Activated CD4-positive, alpha-beta memory T cell treated with anti-CD3 and anti-CD28 coated beads, Interleukin-2, amount 10 ng/mL, durations not matched to agents 7 days and 5 days (primary cell): ENCODE data around the gene CHD9. TPM values are rescaled to one million over a fixed set of nuclear protein-coding genes. Genes with fewer than 3 reads are reported as not detected.

Source experiments
- CTCF ChIA-PET: fragments of 350-600 bp; sonication (Branson Sonifier 250); formaldehyde crosslinking; loops from one replicate; lab custom pipeline; 2021; ENCODE audit warnings: antibody characterized with exemption, inconsistent platforms; lab: Charles Lee
- POLR2A ChIA-PET: fragments of 350-600 bp; sonication (Branson Sonifier 250); formaldehyde crosslinking; loops from one replicate; lab custom pipeline; 2021; ENCODE audit warnings: antibody characterized with exemption; lab: Charles Lee
- DNase-seq: peaks from one replicate; pipeline ENCODE4 v3.0.0-alpha.2; 2020
- H3K27ac Mint-ChIP-seq: one replicate; pipeline ENCODE4 v1.8.0; 2021; ENCODE audit warnings: mild to moderate bottlenecking, mixed read lengths
- H3K27me3 Mint-ChIP-seq: one replicate; pipeline ENCODE4 v1.8.0; 2021; ENCODE audit warnings: mixed read lengths
- H3K36me3 Mint-ChIP-seq: one replicate; pipeline ENCODE4 v1.8.0; 2021; ENCODE audit warnings: low read depth, mixed read lengths
- H3K4me1 Mint-ChIP-seq: one replicate; pipeline ENCODE4 v1.8.0; 2021; ENCODE audit warnings: mixed read lengths
- H3K4me3 Mint-ChIP-seq: one replicate; pipeline ENCODE4 v1.8.0; 2021; ENCODE audit warnings: mild to moderate bottlenecking, mixed read lengths
- H3K9me3 Mint-ChIP-seq: one replicate; pipeline ENCODE4 v1.8.0; 2021; ENCODE audit warnings: mixed read lengths
- total RNA-seq, 2 experiments: library from RNA; stranded (reverse); gene quantifications; one replicate each; pipeline ENCODE4 v1.2.3, GENCODE V29; 2021

Gene CHD9
- total RNA-seq, 2 experiments from 2014 or later = 21.6 to 23.8 TPM

DNA sequence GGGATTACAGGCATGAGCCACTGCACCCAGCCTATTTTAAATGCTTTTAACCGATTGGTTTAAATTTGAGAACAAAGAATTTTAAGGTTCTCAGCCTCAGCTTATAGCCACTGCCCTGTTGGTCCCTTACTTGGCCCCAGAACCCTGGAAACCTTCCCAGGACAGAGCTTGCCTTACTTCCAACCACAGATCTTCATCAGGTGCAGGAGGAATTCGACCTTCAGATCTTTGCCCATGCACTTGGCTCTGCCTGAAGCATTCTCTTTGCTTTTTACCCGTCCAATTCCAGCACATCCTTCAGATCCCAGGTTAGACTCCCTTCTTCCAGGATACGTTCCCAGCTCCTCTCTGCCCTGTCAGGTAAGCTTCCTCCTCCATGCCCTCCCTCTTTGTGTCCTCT lies 27.7 kb downstream of the CHD9 start:
- DNase-seq = no peak
- Mint-ChIP-seq H3K27ac (no peak overlapping the region), H3K9me3 (no peaks in the 10 kb centered on the region), H3K4me3 (no peak overlapping the region), H3K36me3 (no peaks in the 10 kb centered on the region), H3K4me1 (peaks cover 3% of the 10 kb centered on the region), H3K27me3 (no peaks in the 10 kb centered on the region)
- ChIA-PET CTCF (no interaction called here), POLR2A (no interaction called here)

DNA sequence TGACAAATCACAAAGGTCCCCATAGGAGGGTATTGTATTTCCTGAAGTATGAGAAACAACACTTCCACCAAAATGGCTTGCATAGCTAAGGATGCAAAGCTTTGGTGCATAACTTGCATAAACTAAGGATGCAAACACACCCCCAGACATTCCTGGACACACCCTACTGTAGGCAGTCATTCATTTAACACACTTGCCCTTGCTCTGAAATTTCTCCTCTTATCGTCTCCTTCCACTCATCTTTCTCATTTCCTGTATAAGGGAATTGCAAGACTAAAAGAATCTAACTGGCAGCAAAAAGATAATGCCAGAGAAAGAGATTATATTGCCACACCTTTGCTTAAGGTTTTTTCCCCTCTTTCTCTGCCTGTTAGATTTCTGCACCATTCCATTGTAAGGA lies 28.3 kb downstream of the CHD9 start:
- Mint-ChIP-seq H3K27ac (no peak overlapping the region), H3K36me3 (no peaks in the 10 kb centered on the region), H3K27me3 (no peaks in the 10 kb centered on the region), H3K4me1 (peaks cover 2% of the 10 kb centered on the region), H3K4me3 (no peak overlapping the region), H3K9me3 (no peaks in the 10 kb centered on the region)
- ChIA-PET CTCF (no interaction called here), POLR2A (no interaction called here)
- no peak for DNase-seq

DNA sequence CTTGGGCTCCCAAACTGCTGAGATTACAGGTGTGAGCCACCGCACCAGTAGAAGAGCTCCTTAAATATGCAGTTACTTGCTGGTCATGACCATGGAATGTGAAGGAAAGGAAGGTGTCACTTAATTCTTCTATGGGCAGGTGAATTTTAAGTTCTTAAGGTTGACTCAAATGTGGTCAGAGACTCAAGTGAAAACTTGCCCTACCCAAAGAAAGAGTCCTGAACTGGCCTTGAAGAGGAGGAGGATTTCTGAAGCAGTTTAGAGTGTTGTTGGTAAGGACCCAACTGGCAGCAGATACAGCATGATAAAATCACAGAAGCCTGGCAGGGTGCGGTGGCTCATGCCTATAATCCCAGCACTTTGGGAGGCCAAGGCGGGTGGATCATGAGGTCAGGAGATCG lies 29.4 kb downstream of the CHD9 start:
- Mint-ChIP-seq H3K36me3 (no peaks in the 10 kb centered on the region), H3K4me1 (no peaks in the 10 kb centered on the region), H3K27me3 (no peaks in the 10 kb centered on the region), H3K4me3 (no peak overlapping the region), H3K27ac (no peak overlapping the region), H3K9me3 (no peaks in the 10 kb centered on the region)
- ChIA-PET POLR2A (no interaction called here), CTCF (no interaction called here)
- no peak for DNase-seq

DNA sequence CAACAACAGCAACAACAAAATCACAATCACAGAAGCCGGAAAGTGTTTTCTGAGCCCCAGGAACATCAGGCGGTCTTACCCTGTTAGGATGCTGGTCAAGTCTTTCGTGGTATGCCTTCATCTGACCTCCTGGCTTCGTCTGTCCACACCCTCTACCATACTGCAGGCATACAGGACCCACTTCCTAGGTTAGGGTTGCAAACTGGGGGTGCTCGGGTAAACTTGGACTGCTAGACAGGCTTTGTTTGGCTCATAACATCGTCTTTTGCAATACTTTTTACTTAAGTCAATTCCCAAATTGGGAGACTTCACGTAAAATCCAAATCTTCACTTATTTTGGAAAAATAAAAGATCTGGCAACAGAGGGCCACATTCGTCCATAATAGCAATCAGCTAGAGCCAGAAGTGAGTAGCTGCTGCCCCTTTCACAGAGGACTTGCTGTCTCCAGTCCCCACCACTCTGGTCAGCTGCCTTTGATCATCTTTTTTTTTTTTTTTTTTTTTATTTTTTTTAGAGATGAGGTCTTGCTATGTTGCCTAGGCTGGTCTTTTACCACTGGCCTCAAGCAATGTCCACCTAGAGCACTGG lies 30.0 kb downstream of the CHD9 start:
- no peaks in the 10 kb centered on the region for H3K9me3 Mint-ChIP-seq
- H3K4me1 Mint-ChIP-seq = no peaks in the 10 kb centered on the region
- ChIA-PET POLR2A (interaction anchor here (0.6 kb wide), 1 partner anchor 213 kb away, joined by 3 read pairs; no protein-coding TSS in a partner anchor), CTCF (no interaction called here)
- no peak overlapping the region for H3K27ac Mint-ChIP-seq
- no peak for DNase-seq
- no peak overlapping the region for H3K4me3 Mint-ChIP-seq
- H3K27me3 Mint-ChIP-seq = no peaks in the 10 kb centered on the region
- H3K36me3 Mint-ChIP-seq = no peaks in the 10 kb centered on the region

DNA sequence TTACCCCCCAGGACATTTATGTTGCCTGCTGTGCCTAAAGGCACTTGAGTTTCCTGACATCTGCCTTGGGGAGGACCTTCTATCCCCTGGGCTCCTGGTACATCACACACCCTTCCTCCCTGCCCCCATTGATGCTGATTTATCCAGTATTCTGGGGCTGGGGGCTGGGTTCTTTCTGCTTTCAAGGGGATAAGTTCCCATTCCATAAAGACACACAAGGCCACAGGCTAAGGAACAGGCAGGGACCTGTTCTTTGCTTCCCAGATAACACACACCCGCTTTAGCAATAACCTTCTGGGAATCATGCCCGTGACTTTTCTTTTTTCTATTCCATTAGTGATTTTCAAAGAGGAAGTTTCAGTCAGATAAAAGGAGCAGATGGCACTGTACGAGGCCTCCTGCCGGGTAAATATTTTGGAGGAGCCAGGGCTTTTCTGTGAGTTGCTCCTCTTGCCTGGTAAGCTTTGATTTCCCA lies 30.6 kb downstream of the CHD9 start:
- DNase-seq = no peak
- Mint-ChIP-seq H3K4me3 (no peak overlapping the region), H3K4me1 (peaks cover 4% of the 10 kb centered on the region), H3K9me3 (no peaks in the 10 kb centered on the region), H3K36me3 (no peaks in the 10 kb centered on the region), H3K27me3 (no peaks in the 10 kb centered on the region), H3K27ac (no peak overlapping the region)
- POLR2A ChIA-PET = no interaction called here
- CTCF ChIA-PET = interaction anchor here (1.0 to 1.2 kb wide), 2 partner anchors 18 to 42 kb away, joined by 3 to 5 read pairs; no protein-coding TSS in a partner anchor

DNA sequence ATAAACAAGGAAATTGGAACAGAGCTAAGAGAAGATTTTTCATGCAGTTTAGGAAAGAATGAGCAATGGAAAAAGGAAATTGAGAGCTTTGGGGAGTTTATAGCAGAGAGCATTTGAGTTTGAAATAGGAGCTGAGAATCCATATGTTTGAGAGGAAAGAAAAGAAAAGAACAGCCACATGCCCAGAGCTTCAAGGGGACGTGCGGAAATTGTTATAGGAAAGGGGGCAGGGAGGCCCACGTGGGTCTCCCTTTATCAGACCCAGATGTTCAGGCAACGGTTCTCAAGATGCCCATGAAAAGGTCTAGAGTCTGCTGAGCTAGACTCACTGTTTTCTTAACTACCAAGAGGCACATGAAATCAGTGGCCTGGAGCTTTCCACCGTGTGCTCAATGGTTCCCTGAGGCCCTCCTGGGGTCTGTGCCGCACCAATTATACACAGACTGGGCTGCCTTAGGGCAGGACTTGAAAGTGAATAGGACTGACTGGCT lies 31.2 kb downstream of the CHD9 start:
- DNase-seq = no peak
- no peaks in the 10 kb centered on the region for H3K27me3 Mint-ChIP-seq

DNA sequence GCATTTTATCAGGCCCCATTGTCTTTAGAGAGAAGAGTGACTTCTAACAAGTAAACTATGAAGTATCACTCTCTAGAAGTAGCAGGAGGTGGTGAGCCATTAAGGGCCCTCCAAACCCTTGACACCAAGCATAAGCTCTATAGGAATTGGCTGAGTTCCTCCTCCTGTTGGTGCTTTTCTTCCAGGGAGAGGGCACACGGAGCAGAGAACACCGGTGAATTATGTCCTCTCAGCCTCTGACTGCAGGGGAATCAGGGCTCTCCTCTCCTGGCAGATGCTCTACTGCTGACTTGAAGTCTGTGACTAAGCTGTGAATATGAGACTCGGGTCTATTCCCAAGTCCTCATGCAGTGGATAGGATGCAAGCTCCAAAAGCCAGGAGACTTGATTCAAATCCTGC lies 32.3 kb downstream of the CHD9 start:
- CTCF ChIA-PET = no interaction called here
- H3K27me3 Mint-ChIP-seq = no peaks in the 10 kb centered on the region
- POLR2A ChIA-PET = no interaction called here
- no peaks in the 10 kb centered on the region for H3K9me3 Mint-ChIP-seq
- no peak overlapping the region for H3K27ac Mint-ChIP-seq
- no peak overlapping the region for H3K4me3 Mint-ChIP-seq
- DNase-seq = no peak
- H3K4me1 Mint-ChIP-seq = peaks cover 20% of the 10 kb centered on the region
- H3K36me3 Mint-ChIP-seq = no peaks in the 10 kb centered on the region

More for the DNA sequence above, 31.2 kb downstream of the CHD9 start:
- CTCF ChIA-PET = interaction anchor here (1.0 to 1.2 kb wide), 2 partner anchors 17 to 41 kb away, joined by 3 to 5 read pairs; no protein-coding TSS in a partner anchor
- H3K36me3 Mint-ChIP-seq = no peaks in the 10 kb centered on the region
- H3K9me3 Mint-ChIP-seq = no peaks in the 10 kb centered on the region
- H3K4me1 Mint-ChIP-seq = peaks cover 10% of the 10 kb centered on the region
- POLR2A ChIA-PET = interaction anchor here (0.7 kb wide), 1 partner anchor 14 kb away, joined by 3 read pairs; no protein-coding TSS in a partner anchor
- no peak overlapping the region for H3K27ac Mint-ChIP-seq
- no peak overlapping the region for H3K4me3 Mint-ChIP-seq

DNA sequence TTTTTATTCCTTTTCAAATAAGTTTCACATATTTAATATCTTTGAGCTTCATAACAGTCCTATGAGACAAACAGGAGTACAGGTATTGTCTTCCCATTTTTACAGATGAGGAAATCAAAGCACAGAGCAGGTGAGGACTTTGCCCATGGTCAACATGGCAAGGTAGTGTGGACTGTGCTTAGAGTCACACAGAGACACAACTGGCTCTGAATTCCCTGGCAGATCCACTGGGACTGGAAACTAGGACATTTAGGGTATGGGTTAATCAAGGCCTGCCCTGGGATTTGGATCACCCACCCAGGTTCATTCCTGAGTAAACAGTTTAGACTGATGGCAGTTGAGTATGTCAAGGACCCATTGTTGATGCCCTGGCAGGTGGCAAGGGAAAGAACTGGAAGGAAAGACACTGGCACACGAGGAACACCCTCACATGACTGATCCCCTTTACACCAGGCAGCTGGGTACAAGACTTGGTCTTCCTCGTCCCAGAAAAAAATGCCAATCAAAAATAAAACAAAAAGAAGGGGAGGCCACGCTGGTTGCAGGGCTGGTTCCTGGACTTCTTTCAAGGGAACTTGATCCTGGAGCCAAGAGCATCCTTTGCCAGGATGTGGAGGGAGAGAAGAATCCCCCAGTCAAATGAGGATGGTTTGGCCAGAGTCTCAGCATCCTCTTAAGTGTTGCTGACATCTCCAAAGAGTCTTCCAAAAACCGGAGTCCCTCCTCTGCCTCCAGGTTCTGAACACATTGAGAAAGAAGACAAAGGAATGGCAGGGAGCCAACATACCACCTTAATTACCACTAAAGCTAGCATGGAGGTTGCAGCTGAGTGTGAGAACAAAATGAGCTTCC lies 34.9 kb downstream of the CHD9 start:
- no peak overlapping the region for H3K4me3 Mint-ChIP-seq
- ChIA-PET CTCF (no interaction called here), POLR2A (interaction anchor here (1.4 to 1.6 kb wide), 2 partner anchors 10 kb away, joined by 5 to 9 read pairs; no protein-coding TSS in a partner anchor)
- peak overlapping the region; percentile 29 for H3K27ac Mint-ChIP-seq
- peaks cover 39% of the 10 kb centered on the region for H3K4me1 Mint-ChIP-seq
- no peaks in the 10 kb centered on the region for H3K36me3 Mint-ChIP-seq
- H3K27me3 Mint-ChIP-seq = no peaks in the 10 kb centered on the region
- no peak for DNase-seq
- no peaks in the 10 kb centered on the region for H3K9me3 Mint-ChIP-seq

DNA sequence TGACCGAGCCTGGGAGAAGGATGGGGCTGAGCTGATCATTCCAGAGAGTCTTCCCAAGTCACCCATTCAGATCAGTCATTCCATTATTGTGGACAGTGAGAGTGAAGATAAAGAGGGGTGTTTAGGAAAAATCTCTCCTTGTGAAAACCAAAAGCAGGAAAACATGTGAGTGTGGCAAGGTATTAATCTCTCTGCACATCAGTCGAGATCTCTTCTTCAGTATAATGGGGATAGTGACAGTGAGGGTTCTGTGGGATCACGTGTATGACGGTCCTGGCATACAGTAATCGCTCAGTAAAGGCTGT lies 35.4 kb downstream of the CHD9 start:
- peaks cover 42% of the 10 kb centered on the region for H3K4me1 Mint-ChIP-seq
- DNase-seq = no peak
- H3K4me3 Mint-ChIP-seq = no peak overlapping the region
- H3K9me3 Mint-ChIP-seq = no peaks in the 10 kb centered on the region
- H3K27ac Mint-ChIP-seq = peak overlapping the region; percentile 29
- H3K36me3 Mint-ChIP-seq = no peaks in the 10 kb centered on the region
- ChIA-PET POLR2A (interaction anchor here (1.4 kb wide), 1 partner anchor 9 kb away, joined by 9 read pairs; no protein-coding TSS in a partner anchor), CTCF (no interaction called here)
- no peaks in the 10 kb centered on the region for H3K27me3 Mint-ChIP-seq

DNA sequence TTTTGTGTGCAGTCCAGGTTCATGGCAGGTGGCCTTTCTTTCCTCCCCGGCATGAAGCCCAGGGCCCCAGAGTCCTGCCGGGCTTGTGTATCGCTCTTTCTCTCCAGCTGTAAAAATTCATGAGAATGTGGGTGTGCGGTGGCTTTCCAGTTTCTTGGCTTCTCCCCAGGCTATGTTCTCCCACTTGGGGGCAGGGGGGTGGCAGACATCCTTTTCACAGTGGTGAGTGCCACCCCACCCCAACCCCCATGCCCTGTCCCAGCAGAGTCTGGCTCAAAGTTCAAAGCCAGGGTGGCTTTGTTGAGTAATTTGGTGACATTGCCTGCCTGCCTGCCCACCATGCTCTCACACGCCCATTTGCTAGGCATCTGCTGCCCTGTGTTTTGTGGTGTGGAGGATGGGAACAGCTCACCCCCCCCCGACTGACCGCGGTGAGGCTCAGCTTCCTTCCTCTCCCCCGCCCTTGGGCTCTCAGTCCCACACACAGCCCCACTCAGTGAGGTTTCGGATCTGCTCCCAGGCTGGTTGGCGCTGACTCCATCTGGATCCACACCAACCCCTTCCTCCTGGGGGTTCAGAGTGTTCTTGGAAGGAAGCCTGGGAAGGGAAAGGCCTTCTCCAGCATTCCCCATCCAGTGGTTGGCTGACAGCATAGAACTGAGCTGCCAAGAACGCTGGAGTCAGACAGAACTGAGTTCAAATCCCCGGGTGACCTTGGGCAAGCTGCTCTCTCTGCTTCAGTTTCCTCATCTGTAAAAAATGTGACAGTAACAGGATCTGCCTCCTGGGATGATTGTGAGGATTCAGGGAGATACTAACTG lies 36.0 kb downstream of the CHD9 start:
- POLR2A ChIA-PET = interaction anchor here (1.4 kb wide), 1 partner anchor 9 kb away, joined by 9 read pairs; no protein-coding TSS in a partner anchor
- H3K4me1 Mint-ChIP-seq = peaks cover 42% of the 10 kb centered on the region
- H3K4me3 Mint-ChIP-seq = no peak overlapping the region
- CTCF ChIA-PET = no interaction called here
- DNase-seq = peak; percentile 26
- H3K9me3 Mint-ChIP-seq = no peaks in the 10 kb centered on the region
- H3K27ac Mint-ChIP-seq = no peak overlapping the region
- H3K36me3 Mint-ChIP-seq = no peaks in the 10 kb centered on the region
- H3K27me3 Mint-ChIP-seq = no peaks in the 10 kb centered on the region

DNA sequence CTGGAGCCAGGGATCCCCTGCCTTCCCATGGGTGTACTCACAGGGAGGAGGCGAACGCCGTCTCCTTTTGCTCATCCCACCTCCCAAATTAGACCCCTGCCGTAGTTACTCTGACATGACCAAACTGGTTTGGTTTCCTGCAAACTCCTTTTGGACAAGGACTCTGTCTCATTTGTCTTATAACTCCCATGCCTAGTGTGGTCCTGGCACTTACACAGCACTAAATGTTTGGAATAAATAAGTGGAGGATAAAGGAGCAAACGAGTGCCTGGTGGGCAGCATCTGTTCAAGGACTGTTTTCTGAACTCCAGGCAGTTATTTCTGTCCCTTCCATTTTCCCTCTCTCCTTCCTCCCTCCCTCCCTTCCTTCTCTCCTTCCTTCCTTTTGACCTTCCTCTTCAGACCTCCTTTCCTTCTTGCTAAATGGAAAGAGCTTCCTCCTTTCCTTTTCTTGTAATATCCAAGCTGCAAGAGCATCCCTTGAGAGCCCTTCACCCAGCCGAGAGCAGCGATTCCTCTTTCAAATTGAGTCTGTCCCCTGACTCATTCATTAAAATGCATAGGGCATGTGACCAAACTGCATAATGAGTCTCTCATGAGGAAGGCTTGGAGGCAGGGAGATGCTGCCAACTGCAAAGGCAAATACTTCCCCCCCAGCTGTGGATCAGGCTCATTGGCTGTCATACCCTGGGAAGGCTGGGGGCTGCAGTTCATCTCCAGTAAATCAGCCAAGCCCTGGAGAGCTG lies 36.8 kb downstream of the CHD9 start:
- H3K27me3 Mint-ChIP-seq = no peaks in the 10 kb centered on the region
- H3K4me3 Mint-ChIP-seq = no peak overlapping the region
- H3K4me1 Mint-ChIP-seq = peaks cover 42% of the 10 kb centered on the region
- no peaks in the 10 kb centered on the region for H3K36me3 Mint-ChIP-seq
- no peak for DNase-seq
- CTCF ChIA-PET = interaction anchor here (0.7 to 1.2 kb wide), 2 partner anchors 38 to 283 kb away, joined by 3 read pairs; no protein-coding TSS in a partner anchor
- H3K9me3 Mint-ChIP-seq = no peaks in the 10 kb centered on the region
- POLR2A ChIA-PET = interaction anchor here (1.4 kb wide), 1 partner anchor 8 kb away, joined by 9 read pairs; no protein-coding TSS in a partner anchor
- H3K27ac Mint-ChIP-seq = no peak overlapping the region

DNA sequence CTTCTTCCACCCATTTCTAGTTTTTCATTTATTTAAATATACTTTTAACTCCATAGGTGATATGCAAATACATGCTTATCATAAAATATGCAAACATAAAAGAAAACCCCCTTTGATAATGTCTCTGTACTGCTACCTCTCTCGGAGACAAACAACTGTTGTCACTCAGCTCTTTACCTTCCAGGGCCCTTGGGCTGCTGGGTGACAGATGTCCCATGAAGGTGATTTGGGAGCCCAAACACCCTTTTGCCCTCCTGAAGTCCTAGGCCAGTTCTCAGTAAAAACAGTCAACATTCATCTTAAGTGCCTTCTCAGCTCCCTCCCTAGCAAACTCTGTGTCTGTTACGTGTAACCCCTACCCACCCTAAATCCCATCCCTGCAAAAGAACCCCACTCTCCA lies 37.5 kb downstream of the CHD9 start:
- H3K4me3 Mint-ChIP-seq = no peak overlapping the region
- no peaks in the 10 kb centered on the region for H3K36me3 Mint-ChIP-seq
- peaks cover 44% of the 10 kb centered on the region for H3K4me1 Mint-ChIP-seq
- ChIA-PET POLR2A (no interaction called here), CTCF (interaction anchor here (0.7 to 1.2 kb wide), 2 partner anchors 38 to 282 kb away, joined by 3 read pairs; no protein-coding TSS in a partner anchor)
- no peak for DNase-seq
- no peaks in the 10 kb centered on the region for H3K27me3 Mint-ChIP-seq
- no peak overlapping the region for H3K27ac Mint-ChIP-seq
- H3K9me3 Mint-ChIP-seq = no peaks in the 10 kb centered on the region
